GM20000 (cell line): ENCODE results near the gene DCAF4L1.
A peak's percentile ranks its signal among the peaks of the same experiment; 100 is the strongest.

Experiments
- DNase-seq: peaks from one replicate; pipeline ENCODE4 v3.0.0; 2012; ENCODE audit warnings: low spot score
- TF ChIP-seq, protein P1 (sequence below): IDR thresholded peaks from 2 replicates; pipeline ENCODE4 v1.5.1; 2012; ENCODE audit warnings: mild to moderate bottlenecking, control low read depth; ENCODE audit errors: extremely low read depth, missing control alignments

DCAF4L1 gene

GRCh38 chr4:41985151-41985550, 3.6 kb downstream of the DCAF4L1 start:
- no peak for DNase-seq
- TF ChIP-seq, protein P1, sequence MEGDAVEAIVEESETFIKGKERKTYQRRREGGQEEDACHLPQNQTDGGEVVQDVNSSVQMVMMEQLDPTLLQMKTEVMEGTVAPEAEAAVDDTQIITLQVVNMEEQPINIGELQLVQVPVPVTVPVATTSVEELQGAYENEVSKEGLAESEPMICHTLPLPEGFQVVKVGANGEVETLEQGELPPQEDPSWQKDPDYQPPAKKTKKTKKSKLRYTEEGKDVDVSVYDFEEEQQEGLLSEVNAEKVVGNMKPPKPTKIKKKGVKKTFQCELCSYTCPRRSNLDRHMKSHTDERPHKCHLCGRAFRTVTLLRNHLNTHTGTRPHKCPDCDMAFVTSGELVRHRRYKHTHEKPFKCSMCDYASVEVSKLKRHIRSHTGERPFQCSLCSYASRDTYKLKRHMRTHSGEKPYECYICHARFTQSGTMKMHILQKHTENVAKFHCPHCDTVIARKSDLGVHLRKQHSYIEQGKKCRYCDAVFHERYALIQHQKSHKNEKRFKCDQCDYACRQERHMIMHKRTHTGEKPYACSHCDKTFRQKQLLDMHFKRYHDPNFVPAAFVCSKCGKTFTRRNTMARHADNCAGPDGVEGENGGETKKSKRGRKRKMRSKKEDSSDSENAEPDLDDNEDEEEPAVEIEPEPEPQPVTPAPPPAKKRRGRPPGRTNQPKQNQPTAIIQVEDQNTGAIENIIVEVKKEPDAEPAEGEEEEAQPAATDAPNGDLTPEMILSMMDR = no peak

DNA sequence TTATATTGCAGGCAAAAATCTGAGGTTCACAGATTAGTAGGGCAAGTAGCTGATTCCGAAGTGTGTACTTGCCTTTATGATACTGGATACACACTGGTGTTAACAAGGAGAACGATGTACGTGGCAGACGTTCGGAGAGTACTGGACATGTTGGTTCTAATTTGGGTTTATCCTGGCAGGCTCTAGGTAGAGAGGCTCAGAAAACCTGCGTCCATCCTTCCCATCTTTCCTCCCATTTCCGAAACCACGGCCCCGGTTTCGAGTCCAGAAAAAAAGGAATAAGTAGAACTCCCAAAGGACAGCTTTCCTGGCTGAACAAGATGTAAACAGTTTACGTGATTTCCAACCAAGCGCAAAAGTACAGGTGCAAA, 8.4 kb downstream of the DCAF4L1 start:
- peak; percentile 10 for DNase-seq
- TF ChIP-seq, protein P1 = no peak

DNA sequence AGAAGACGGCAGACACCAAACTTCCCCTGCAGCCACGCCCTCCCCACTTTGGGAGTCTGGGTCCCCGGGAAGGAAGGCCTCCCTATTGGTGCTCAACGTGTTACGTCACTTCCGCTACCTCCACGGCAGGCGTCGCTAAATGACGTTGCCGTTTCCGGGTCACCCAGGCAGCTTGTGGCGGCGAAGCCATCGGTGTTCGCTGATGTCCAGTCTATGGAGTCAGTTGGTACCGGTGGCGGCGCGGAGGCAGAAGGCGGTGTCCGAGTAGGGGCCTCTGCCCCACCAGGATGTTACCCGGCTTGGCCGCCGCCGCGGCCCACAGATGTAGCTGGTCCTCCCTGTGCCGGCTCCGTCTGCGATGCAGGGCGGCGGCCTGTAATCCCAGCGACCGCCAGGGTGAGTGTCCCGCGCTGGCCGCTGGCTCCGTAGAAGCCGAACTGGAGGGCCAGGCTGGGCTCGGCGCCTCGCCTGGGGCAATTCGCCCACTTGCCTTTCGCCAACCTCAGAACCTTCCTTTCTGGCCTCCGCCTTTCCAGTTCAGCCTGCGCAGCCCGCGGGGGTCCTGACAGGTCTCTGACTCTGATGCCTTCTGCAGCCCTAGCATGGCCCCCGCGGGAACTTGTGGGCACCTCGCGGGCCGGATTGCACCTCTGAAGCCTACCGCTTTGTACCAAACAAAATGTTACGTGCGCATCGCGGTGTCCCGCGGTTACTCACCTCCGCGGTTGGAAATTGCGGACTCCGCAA, 9.0 kb downstream of the DCAF4L1 start, which contains the start of gene SLC30A9:
Gene SLC30A9 (plus strand): TSS at position 166 of the 747 bp plus-strand sequence. CDS start 122 bp downstream, at position 288.
- TF ChIP-seq, protein P1 = peak; percentile 7
- DNase-seq = peak; percentile 96

DNA sequence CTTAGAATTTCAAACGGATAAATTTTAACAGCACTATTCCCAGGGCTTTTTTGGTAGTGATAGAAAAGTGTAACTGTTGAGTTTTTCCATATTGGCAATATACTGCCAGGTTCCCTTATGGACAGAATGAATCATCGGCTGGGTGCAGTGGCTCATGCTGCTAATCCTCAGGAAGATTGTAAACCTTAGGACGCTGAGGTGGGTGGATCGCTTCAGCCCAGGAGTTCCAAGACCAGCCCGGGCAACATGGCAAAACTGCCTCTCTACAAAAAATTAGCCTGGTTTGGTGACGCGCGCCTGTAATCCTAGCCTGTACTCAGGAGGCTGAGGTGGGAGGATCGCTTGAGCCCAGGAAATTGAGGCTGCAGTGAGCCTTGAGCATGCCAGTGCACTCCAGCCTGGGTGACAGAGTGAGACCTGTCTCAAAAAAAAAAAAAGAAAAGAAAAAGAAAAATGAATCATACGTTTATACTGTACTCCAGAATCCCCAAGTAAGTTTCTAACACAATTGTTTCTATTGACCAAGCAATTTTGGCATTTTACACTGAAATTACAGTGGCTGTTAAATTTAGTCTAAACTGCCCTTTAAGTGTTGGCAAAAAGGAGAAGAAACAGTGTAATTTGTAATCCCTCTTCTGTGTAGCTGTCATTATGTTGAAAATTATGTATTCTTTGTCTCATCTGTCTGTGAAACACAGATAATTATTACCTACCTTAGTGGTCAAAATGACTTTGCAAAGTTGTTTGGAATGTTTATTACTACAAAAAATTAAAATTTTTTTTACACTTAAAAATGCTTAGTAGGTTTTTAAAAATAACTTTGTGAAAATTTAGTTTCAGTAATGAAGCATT, 10.6 kb downstream of the DCAF4L1 start:
- no peak for DNase-seq
- TF ChIP-seq, protein P1 = no peak

GRCh38 chr4:41992967-41993857, 11.7 kb downstream of the DCAF4L1 start:
- TF ChIP-seq, protein P1 = no peak
- DNase-seq = no peak

DNA sequence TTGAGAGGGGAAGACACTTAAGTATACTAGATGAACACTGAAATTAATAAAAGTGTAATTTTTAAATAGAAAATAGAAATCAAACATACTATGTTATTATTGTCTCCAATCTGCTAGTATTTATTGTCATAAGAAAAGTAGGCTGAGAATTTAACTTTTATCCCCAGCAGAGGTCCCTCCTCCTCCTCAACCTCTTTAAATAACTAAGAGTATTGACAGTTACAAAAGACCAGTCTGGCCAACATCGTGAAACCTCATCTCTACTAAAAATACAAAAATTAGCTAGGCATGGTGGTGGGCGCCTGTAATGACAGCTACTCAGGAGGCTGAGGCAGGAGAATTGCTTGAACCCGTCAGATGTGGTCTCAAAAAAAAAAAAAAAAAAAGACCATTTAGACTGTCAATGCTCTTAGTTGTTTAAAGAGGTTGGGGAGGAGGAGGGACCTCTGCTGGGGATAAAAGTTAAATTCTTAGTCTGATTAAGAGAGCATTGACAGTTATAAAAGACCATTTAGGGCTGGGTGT, 13.0 kb downstream of the DCAF4L1 start:
- DNase-seq = no peak
- TF ChIP-seq, protein P1 = no peak
